Right lobe of liver (tissue), 4 donors: ENCODE data around the gene ADGRB3.

Experiments
- CTCF ChIP-seq, 4 donors: fragments of 200-600 bp in 3 of 4; fragments of 450-650 bp in 1 of 4; IDR thresholded peaks; one replicate each; pipeline versions ENCODE4 v1.5.1 to v1.8.0; 2016 to 2022; ENCODE audit warnings: antibody characterized with exemption in 4 of 4, mild to moderate bottlenecking in 2 of 4
- POLR2A ChIP-seq: fragments of 450-650 bp; IDR thresholded peaks from one replicate; pipeline ENCODE4 v1.6.1; 2017; ENCODE audit warnings: antibody characterized with exemption, mild to moderate bottlenecking
- donor health status: DM: no; HTN: no; CAD: no.
- donor health status: DM: no; HTN: no; CAD: no.
- donor health status: DM: no; HTN: yes; CAD: no.

- TF ChIP-seq CTCF (IDR thresholded peaks at IDR 0.05) (no peak), POLR2A (no peak)
These were observed 14.6 kb downstream of the ADGRB3 start for GRCh38 chr6:68649669-68650068.
